Measurements from ENCODE around the gene CACNA1D.

CACNA1D gene

DNA sequence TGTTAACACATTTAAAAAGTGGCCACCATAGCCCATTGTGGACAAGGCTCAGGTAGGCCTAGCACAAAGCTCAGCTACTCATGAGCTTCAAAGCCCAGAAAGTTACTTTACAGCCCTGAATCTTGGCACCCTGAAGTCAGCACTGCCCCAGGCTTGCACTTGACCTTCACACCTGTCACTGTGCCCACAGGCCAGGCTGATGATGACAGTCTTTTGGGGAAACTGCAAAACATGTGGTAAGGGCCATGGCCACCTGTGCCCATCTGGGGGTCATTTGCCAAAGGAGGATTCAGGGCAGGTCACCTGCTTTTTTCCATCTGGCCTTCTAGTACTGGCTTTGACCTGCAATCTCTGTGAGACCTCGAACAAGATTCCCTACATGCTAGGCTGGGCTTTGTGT is 340.8 kb downstream of the CACNA1D start:
- peak; percentile 29 for DNase-seq

- peak; percentile 35 for DNase-seq
Measured at GRCh38 chr3:53836084-53836872, 341.9 kb downstream of the CACNA1D start.

- DNase-seq: peak; percentile 34
Measured at GRCh38 chr3:53837331-53837730, 342.9 kb downstream of the CACNA1D start.

DNA sequence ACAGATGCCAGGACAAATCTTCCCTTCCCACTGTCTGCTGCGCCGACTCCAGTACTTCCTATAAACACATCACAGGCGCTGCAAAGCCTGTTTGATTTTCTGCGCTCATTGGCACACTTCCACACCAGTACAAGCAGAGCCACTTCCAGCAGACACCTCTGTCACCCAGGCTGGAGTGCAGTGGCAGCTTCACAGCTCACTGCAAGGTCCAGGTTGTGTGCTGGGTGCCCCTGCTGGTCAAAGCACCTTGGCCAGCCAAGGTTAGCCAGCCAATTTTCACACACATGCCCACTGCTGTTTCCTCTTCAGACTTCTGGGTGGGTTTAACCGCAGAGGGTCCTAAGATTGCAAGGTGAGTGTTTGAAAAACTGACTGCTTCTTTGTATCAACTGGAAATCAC is 346.9 kb downstream of the CACNA1D start:
- peak; percentile 39 for DNase-seq

DNA sequence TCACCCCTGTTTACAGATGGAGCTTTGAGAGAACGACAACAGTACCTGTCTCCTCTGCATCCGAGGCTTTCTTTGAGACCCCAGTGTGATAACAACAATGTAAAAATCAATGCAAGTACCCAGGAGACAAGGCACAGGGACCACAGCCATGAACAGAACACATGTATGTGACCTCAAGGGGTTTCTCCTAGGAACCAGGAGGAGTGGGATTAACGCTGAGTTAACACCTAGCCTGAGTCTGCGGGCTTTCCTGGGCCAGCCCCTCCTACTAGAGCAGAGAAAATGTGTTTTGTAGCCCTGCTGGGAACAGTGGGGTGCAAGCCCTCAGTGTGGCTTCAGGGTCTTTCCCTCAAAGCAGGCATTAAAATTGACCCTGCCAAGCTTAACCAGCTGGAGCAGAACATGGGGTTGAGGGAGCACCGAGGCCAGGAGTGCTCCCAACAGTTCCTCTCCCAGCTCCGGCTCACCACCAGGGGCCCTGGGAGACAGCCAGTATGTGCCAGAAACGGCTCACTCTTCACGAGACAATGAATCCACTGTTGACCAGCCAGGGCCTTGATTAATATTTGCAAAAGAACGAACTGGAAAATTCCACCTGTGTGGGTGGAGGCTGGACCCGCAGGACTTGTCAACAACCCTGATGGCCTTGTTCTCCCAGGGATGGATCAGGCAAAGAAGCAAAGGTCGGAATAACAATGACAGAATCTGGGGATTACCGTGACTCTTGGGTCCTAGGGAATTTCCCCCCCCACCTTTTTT is 348.2 kb downstream of the CACNA1D start:
- DNase-seq: peak; percentile 74

DNA sequence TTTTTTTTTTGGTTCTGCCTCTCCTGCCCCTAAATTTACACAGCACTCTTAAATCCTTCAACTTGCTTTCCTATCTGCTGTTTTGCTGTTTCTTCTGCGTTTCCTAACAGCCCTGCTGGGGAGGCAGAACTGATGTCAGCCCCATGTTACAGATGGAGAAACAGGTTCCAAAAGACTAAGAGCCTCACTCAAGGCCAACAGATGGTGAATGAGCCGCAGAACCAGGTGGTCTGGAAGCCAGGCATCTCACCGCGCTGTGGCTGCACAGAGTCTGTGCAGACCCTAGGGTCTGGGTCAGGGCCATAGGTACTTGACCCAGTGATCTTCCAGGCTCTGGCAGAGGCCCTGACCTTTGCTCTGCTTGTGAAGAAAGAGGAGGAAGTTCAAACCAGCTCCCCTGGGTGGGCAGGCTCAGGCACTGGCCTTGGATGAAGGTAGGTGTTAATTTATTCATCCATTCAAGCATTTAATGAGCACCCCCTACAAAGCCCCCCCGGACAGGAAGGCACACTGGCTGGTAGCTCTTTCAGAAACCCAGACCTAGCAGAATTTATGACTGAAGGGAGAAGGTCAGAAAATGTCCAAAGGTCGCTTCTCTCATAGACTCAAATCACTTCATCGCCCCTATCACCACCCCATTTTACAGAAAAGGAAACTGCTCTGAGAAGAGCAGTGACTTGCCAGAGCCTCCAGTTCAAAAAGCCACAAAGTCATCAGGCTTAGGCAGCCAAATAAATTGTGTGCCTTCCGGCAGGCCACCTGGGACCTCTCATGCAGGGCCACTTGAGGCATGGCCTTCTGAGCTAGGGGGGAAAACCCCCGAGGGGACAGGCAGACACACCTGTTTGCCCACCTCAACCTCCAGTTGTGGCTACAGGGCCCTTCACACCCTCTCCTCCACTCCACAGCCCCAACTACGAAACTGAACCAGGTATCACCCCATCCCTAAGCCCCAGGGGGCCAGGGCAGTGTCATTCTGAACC is 349.1 kb downstream of the CACNA1D start:
- DNase-seq: peak; percentile 33

DNA sequence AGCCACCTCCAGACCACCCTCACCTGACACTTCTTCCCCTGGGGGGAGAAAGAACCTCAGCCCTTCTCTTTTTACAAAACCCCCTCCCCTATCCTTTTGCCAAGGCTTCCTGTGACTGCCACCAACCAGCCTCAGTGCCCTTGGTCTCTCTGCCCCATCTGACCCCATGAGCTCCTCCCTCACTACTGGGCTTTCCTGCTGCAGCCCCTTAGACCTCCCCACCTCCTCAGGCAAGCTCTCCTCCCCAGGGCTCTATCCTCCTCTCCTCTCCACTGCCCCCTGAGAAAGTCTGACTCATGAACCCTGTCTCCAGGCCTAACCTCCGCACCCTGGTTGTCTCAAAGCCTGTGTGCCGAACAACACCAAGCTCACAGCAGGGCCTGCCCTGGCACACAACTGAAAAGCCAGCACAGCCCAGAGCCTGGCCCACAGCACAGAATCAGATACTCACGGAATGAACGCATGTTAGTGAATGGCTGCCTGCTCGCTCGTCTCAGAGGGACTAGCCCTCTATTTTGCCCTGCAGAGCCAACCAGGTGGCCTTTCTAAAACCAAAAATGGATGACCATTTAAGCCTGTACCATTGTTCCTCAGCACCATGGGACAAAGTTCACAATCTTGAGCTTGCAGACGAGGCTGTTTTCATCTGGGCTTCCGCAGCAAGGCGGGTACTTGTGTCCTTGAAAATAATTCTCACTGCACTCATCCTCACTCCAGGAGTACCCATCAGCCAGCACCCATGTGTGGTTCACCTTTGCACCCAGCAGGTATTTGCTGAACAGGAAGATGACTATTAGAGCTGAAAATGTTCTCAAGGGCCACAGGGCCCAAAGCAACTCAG is 350.1 kb downstream of the CACNA1D start:
- peak; percentile 71 for DNase-seq

DNA sequence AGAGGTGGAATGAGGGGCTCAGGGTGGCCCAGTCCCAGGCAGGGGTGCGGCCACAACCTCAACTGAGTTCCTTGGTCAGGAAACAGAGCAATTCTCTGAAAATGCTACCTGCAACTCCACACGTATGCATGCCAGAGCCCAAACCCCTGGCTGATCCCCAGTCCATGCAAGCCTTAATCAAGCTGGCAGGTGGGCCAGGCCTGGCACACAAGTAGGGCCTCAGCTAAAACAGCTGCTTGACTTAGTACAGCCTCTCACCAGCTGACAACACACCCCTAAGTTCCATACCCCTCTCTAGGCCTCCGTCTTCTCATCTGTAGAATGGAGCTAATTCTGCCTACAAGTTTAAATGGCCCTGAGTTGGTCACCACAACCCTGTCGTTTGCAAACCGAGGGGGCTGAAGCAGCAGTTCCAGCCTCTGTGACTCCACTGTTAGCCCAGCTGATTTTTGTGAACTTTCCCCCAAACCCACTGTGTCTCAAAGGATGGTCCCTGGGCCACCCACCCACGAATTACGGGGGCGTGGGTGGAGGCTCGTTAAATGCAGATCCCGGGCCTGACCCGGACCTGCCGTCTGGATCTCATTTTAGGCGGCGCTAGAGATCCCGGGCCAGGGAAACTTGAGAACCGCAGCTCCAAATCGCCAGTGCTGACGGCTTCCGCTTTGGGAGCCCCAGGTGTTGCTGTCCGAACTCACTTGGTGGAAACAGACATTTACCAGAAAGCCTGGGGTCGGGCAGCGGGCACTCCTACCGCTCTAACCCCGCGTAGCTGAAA is 350.9 kb downstream of the CACNA1D start:
- DNase-seq: peak; percentile 88

- no peak for DNase-seq
Measured at GRCh38 chr3:53845881-53846133, 351.4 kb downstream of the CACNA1D start.

DNA sequence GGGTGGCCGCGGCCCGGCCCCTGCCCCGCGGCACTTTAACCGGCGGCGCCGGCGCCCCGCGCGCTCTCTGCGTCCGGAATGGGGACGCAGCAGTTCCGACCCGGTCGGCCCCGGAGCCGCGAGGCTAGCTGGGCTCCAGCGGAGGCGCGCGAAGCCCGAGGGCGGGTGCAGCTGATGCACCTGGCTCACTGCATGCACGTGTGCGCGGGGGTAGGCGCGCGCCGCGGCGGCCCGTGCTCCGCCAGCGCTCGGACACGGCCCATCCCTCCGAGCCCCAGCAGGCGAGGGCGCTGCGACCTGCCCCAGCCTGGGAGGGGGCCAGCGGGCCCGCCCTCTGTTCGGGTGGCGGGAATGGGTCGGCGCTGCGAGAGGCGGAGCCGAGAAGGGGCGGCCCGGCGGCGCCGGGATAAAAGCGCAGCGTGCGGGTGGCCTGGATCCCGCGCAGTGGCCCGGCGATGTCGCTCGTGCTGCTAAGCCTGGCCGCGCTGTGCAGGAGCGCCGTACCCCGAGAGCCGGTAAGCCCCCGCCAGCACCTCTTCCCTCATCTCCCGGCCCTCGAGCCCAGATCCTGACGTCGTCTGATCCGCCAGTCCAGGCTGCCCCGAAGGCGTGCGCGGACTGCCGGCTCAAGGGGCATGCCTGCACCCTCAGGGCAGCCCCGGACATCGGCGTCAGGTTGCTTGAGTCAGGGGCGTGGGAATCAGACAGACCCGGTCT is 351.9 kb downstream of the CACNA1D start, which contains the start of the genes CHDH and IL17RB:
TSS of gene CHDH (minus strand) at position 286 of the 717 bp plus-strand sequence. CDS start 22,411 bp downstream, outside the sequence.
TSS of gene IL17RB (plus strand) at position 435 of the 717 bp plus-strand sequence. CDS start at position 456, 21 bp downstream.
- DNase-seq: peak; percentile 84

- DNase-seq: no peak
Measured at GRCh38 chr3:53846851-53847155, 352.4 kb downstream of the CACNA1D start.

GRCh38 chr3:53849916-53850315 is 355.5 kb downstream of the CACNA1D start:
- DNase-seq: peak; percentile 8

DNA sequence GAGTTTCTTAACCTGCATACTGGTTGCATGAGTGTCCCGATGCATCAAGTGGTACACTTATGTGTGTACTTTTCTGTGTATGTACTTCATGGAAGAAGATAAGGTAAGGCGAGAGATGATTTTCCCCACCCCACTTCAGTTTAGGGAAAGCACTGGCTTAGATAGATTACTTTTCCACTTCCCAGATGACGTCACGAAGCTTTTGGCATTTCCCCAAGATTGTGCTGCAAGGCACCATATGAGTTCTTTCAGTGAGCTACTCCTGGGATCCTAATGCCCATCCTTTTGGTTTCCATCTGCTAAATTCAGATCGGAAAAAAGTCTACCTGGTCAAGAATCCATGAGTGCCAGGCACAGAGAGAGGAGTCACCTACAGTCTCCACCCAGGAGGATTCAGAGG is 356.5 kb downstream of the CACNA1D start:
- DNase-seq: peak; percentile 12

GRCh38 chr3:53856964-53857363 is 362.6 kb downstream of the CACNA1D start:
- peak; percentile 35 for DNase-seq

DNA sequence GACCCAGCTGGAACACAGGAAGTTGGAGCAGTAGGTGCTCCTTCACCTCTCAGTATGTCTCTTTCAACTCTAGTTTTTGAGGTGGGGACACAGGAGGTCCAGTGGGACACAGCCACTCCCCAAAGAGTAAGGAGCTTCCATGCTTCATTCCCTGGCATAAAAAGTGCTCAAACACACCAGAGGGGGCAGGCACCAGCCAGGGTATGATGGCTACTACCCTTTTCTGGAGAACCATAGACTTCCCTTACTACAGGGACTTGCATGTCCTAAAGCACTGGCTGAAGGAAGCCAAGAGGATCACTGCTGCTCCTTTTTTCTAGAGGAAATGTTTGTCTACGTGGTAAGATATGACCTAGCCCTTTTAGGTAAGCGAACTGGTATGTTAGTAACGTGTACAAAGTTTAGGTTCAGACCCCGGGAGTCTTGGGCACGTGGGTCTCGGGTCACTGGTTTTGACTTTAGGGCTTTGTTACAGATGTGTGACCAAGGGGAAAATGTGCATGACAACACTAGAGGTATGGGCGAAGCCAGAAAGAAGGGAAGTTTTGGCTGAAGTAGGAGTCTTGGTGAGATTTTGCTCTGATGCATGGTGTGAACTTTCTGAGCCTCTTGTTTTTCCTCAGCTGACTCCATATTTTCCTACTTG is 363.8 kb downstream of the CACNA1D start:
- peak; percentile 29 for DNase-seq

DNA sequence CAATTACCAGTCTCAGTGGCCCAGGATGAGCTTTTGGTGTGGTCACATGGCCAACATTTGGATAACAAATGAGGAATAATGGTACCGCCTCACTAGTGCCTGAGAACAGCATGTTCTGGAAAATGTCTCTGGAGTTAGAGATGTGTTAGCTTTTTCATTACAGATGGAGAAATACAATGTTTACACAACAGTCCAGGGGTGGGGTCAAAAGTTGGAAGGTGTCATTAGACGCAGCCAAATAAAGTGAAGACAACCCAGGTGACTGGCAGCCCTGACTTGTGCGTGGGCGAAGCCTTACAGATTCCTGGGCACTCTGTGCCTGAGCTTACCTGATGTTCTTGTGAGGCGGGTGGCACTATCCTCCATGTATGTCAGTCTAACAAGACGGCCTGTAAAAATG is 364.8 kb downstream of the CACNA1D start:
- DNase-seq: peak; percentile 30

GRCh38 chr3:53860196-53860595 is 365.8 kb downstream of the CACNA1D start:
- DNase-seq: no peak

GRCh38 chr3:53862241-53862640 is 367.8 kb downstream of the CACNA1D start:
- DNase-seq: peak; percentile 37

DNA sequence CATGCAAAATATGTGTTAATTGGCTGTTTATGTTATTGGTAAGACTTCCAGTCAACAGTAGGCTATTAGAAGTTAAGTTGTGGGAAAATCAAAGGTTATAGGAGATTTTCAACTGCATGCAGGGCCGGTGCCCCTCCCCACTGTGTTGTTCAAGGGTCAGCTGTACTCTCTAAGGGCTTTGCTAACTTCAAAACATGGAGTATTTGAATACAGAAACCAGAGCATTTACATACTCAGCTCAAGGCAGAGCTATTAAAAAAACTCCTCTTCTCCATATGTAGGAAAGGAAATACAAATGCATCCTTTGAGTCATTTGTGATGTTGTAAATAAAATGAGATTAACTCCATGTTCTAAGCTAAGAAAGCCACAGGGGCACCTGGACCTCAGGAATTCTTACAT is 368.7 kb downstream of the CACNA1D start:
- DNase-seq: no peak
